ENCODE results near the gene CCDC60. TPM values are rescaled to one million over a fixed set of nuclear protein-coding genes. Genes with fewer than 3 reads are reported as not detected.

The CCDC60 gene
- total RNA-seq, 1 experiment from 2014 or later, result not detected

- Histone ChIP-seq H3K4me3 (replicated peaks in 1 of 2; ENCODE audit: low read depth in 1 of 2, low read length in 2 of 2) (no peak overlapping the region), H2AFZ (ENCODE audit: low read depth, low read length, poor library complexity, severe bottlenecking) (no peak overlapping the region), H3K36me3 (ENCODE audit: control insufficient read depth in 1 of 2, insufficient read depth in 2 of 2, low read length in 2 of 2) (no peaks in the 10 kb centered on the region), H3K9me3 (ENCODE audit: control insufficient read depth in 1 of 2, insufficient read depth in 1 of 2, low read depth in 1 of 2, low read length in 2 of 2) (no peaks in the 10 kb centered on the region), H3K27ac (ENCODE audit: low read depth, low read length) (no peak overlapping the region), H3K79me2 (ENCODE audit: insufficient read depth, low read length) (no peaks in the 10 kb centered on the region), H3K4me2 (ENCODE audit: low read length) (no peak overlapping the region), H3K9ac (ENCODE audit: low read length) (no peak overlapping the region), H3K4me1 (ENCODE audit: control insufficient read depth in 1 of 2, insufficient read depth in 2 of 2, low read length in 2 of 2) (peaks cover 0 to 10% of the 10 kb centered on the region in 2 experiments; a peak in 2 of 4 replicates), H3K9me2 (ENCODE audit: insufficient read depth) (no peaks in the 10 kb centered on the region), H3K27me3 (ENCODE audit: insufficient read depth, low read length) (no peaks in the 10 kb centered on the region), H4K20me1 (ENCODE audit: insufficient read depth) (no peaks in the 10 kb centered on the region)
- intact Hi-C loops (cut with micrococcal nuclease), result no loop called here
- BruUV-seq (replicated peaks), result no TSS peak
- CTCF ChIA-PET, result no interaction called here
- RAD21 ChIA-PET (ENCODE audit: low non-redundant PET in 1 of 2, low total read pairs in 2 of 2, uncharacterized antibody in 2 of 2, unreplicated experiment in 2 of 2), result no interaction called here
- ATAC-seq (no peak), DNase-seq (ENCODE audit: low read depth, low spot score) (no peak)
- TF ChIP-seq POLR2AphosphoS5 (IDR thresholded peaks at IDR 0.05; ENCODE audit: low read depth, low read length) (no peak), SIN3A (IDR thresholded peaks at IDR 0.05; ENCODE audit: low read depth) (no peak), CTCF (IDR thresholded peaks at IDR 0.05 in 2 of 3, conservative IDR thresholded peaks at IDR 0.05 in 1 of 3; ENCODE audit: borderline replicate concordance in 1 of 3, insufficient read depth in 1 of 3, low read depth in 2 of 3, low read length in 2 of 3) (no peak), REST (IDR thresholded peaks at IDR 0.05; ENCODE audit: low read depth) (no peak), JUND (IDR thresholded peaks at IDR 0.05) (no peak), FOSL1 (IDR thresholded peaks at IDR 0.05; ENCODE audit: low read depth) (no peak)
- POLR2A ChIA-PET, result no interaction called here
These were observed 242.4 kb downstream of the CCDC60 start for GRCh38 chr12:119576915-119577314.

All from HCT116 (cell line).